ENCODE data around the gene PTPN14. TPM values are rescaled to one million over a fixed set of nuclear protein-coding genes. Genes with fewer than 3 reads are reported as not detected.

Gene PTPN14
- total RNA-seq, 4 donors from 2014 or later: 42.8 to 63.8 (median 50.4) TPM

DNA sequence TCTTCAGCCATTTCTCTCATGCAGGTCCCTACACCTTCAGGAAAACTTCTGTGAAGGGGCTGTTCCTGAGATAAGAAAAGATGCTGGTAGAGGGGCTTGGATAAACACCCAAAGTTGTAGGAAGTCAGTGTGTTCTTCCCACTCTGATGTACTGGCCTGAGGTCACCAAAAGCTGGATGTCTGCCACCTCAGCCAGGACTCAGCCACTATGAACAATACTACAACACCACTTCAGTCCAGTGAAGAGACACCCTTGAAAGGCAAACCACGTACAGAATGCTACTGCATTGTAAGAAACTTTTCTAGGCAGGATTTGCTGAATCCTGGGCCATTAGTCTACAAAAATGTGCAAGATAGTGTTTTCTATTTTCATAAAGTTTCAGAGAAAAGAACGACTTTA lies 2.4 kb downstream of the PTPN14 start:
- H3K27ac ChIP-seq: peak overlapping the region; percentile 93 to 99 (median 95)
- peak in 1 of 2 donors; percentile 28 for ATAC-seq
- peaks cover 52 to 54% of the 10 kb centered on the region in 2 donors for H3K4me1 ChIP-seq
- TF ChIP-seq CTCF (IDR thresholded peaks at IDR 0.05 in 4 of 5, conservative IDR thresholded peaks at IDR 0.05 in 1 of 5): no peak
- intact Hi-C loops (cut with DNase I; ENCODE audit: low total_unique reads): loop anchor here (1.0 kb wide), 1 partner anchor 214 kb away; no protein-coding TSS in a partner anchor
- H3K9me3 ChIP-seq: no peaks in the 10 kb centered on the region
- peak overlapping the region; percentile 68 to 96 (median 87) for H3K4me3 ChIP-seq
- peak; percentile 50 to 63 for DNase-seq
- H3K27me3 ChIP-seq: no peaks in the 10 kb centered on the region
- in situ Hi-C loops (cut with MboI; ENCODE audit: low sequenced_read_pairs in 4 of 4): no loop called here
- no peaks in the 10 kb centered on the region for H3K36me3 ChIP-seq

DNA sequence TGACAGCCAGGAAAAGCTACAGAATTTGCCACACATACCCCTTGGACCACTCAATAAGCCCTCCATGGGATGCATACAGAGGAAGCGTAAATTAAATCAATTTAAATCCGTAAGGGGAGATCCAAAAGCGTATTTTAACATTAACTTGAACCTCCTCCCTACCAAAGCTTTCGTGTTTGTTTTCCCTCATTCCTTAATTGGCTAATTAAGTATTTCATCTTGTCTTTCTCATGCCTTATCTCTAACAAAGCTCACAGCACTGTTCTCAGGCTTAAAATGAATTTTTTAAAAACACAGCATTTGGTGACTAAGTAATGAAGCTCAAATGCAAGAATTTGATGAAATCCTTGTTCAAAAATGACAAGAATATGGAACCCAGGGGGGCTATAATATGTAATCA lies 3.1 kb downstream of the PTPN14 start:
- Histone ChIP-seq H3K4me1 (peaks cover 58 to 62% of the 10 kb centered on the region in 2 donors), H3K9me3 (no peaks in the 10 kb centered on the region), H3K27ac (peak overlapping the region; percentile 93 to 99 (median 95)), H3K27me3 (no peaks in the 10 kb centered on the region), H3K36me3 (no peaks in the 10 kb centered on the region), H3K4me3 (peak overlapping the region in 2 of 4 donors; percentile 68 to 81)
- ATAC-seq (no peak), DNase-seq (no peak)
- in situ Hi-C loops (cut with MboI; ENCODE audit: low sequenced_read_pairs in 4 of 4): no loop called here
- intact Hi-C loops (cut with DNase I; ENCODE audit: low total_unique reads): no loop called here
- TF ChIP-seq POLR2A (IDR thresholded peaks at IDR 0.05) (no peak), CTCF (IDR thresholded peaks at IDR 0.05 in 4 of 5, conservative IDR thresholded peaks at IDR 0.05 in 1 of 5) (no peak)

GRCh38 chr1:214547747-214548146 lies 3.7 kb downstream of the PTPN14 start:
- no peaks in the 10 kb centered on the region for H3K36me3 ChIP-seq
- TF ChIP-seq CTCF (IDR thresholded peaks at IDR 0.05 in 4 of 5, conservative IDR thresholded peaks at IDR 0.05 in 1 of 5) (no peak), POLR2A (IDR thresholded peaks at IDR 0.05) (no peak)
- DNase-seq (no peak), ATAC-seq (no peak)
- in situ Hi-C loops (cut with MboI; ENCODE audit: low sequenced_read_pairs in 4 of 4): no loop called here
- no peaks in the 10 kb centered on the region for H3K9me3 ChIP-seq
- H3K4me1 ChIP-seq: peaks cover 63 to 66% of the 10 kb centered on the region in 2 donors
- H3K27me3 ChIP-seq: no peaks in the 10 kb centered on the region
- peak overlapping the region in 1 of 4 donors; percentile 4 for H3K4me3 ChIP-seq
- peak overlapping the region; percentile 93 to 99 (median 95) for H3K27ac ChIP-seq
- intact Hi-C loops (cut with DNase I; ENCODE audit: low total_unique reads): no loop called here

DNA sequence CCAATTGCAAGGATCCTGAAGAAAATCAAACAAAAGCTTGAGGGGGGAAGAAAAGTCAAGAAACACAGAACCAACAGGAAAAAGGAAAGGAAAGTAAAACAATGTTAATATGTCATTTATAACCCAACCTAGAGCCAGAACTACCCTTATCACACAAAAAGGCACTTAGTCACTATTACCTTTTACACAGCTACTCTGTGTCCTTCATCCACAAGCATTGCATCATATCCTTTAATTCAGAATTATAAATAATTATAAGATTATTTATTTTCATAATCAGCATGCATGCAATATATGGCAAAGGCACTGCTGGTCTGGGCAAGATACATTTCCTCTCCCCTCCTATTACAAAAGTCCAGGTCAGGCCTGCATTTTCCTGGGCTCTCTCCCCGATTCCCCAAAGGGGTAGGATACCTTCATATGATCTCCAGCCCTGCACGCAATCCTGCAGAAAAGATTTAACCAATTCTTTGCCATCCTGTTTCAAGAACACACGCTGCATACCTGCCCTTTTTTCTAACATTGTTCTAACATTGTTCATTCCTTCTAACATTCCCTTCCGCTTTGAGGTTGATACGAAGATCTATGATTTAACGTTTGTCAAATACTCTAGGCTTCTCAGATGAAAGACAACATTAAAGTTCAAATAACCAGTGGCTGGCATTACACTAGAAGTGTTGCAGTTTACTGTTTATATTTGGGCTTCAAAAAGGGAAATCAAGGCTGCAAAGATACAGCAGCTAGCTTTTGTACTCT lies 4.3 kb downstream of the PTPN14 start:
- H3K4me1 ChIP-seq: peaks cover 70 to 72% of the 10 kb centered on the region in 2 donors
- peak overlapping the region; percentile 93 to 99 (median 95) for H3K27ac ChIP-seq
- no peaks in the 10 kb centered on the region for H3K36me3 ChIP-seq
- H3K27me3 ChIP-seq: no peaks in the 10 kb centered on the region
- intact Hi-C loops (cut with DNase I; ENCODE audit: low total_unique reads) (no loop called here), in situ Hi-C loops (cut with MboI; ENCODE audit: low sequenced_read_pairs in 4 of 4) (no loop called here)
- peak overlapping the region in 2 of 4 donors; percentile 4 to 9 for H3K4me3 ChIP-seq
- no peaks in the 10 kb centered on the region for H3K9me3 ChIP-seq
- TF ChIP-seq CTCF (IDR thresholded peaks at IDR 0.05 in 4 of 5, conservative IDR thresholded peaks at IDR 0.05 in 1 of 5): no peak
- peak in 1 of 2 donors; percentile 9 for TF ChIP-seq POLR2A (IDR thresholded peaks at IDR 0.05)
- no peak for ATAC-seq
- DNase-seq: no peak
